Hepatocyte (in vitro differentiated cells): ENCODE measurements around the gene ASZ1.

Experiments used
- EZH2 ChIP-seq: fragments of 200-600 bp; sonication (generic); IDR thresholded peaks from 2 replicates; pipeline ENCODE4 v1.6.1; 2016; ENCODE audit warnings: antibody characterized with exemption, mild to moderate bottlenecking, borderline replicate concordance
- EZH2phosphoT487 ChIP-seq: fragments of 200-600 bp; sonication (generic); IDR thresholded peaks from one replicate; pipeline ENCODE4 v1.6.1; 2018; ENCODE audit warnings: antibody characterized with exemption, mild to moderate bottlenecking, low read depth, moderate library complexity; ENCODE audit not compliant: unreplicated experiment, severe bottlenecking
- TF ChIP-seq, protein P1 (sequence below): fragments of 200-600 bp; sonication (generic); IDR thresholded peaks from 2 replicates; pipeline ENCODE4 v1.5.1; 2016; ENCODE audit warnings: antibody characterized with exemption, mild to moderate bottlenecking; ENCODE audit not compliant: poor library complexity

DNA sequence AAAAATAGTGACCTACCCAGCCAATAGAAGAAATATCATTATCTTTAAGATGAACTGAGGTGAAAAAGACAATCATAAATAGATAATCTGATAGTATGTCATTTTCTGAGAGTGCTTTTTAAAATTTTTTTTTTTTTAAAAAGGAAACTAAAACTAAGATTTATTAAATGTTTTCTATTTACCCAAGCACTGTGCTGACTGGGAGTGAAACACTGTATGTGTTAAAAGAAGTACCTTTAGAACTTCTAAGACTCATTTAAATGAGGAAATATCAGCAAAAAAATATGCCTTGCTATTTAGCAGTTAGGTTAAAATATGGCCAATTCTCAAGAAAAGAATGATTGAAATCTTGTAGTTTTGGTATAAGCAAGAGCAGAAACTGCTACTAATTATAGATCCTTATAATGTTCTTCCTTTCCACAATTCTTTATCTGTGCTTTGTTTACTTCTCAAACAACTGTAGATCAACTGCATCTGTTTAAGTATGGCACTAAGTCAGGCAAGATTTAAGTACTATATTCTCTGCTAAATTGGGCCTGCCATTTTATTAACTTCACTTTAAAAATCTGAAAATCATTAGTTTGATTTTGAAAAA, 64.9 kb downstream of the ASZ1 start:
- TF ChIP-seq, protein P1, sequence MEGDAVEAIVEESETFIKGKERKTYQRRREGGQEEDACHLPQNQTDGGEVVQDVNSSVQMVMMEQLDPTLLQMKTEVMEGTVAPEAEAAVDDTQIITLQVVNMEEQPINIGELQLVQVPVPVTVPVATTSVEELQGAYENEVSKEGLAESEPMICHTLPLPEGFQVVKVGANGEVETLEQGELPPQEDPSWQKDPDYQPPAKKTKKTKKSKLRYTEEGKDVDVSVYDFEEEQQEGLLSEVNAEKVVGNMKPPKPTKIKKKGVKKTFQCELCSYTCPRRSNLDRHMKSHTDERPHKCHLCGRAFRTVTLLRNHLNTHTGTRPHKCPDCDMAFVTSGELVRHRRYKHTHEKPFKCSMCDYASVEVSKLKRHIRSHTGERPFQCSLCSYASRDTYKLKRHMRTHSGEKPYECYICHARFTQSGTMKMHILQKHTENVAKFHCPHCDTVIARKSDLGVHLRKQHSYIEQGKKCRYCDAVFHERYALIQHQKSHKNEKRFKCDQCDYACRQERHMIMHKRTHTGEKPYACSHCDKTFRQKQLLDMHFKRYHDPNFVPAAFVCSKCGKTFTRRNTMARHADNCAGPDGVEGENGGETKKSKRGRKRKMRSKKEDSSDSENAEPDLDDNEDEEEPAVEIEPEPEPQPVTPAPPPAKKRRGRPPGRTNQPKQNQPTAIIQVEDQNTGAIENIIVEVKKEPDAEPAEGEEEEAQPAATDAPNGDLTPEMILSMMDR: no peak
- TF ChIP-seq EZH2 (no peak), EZH2phosphoT487 (no peak)
